Activated B cell treated with CpG ODN at 0.5 μM for 24 hours (primary cell): Measurements from ENCODE around the gene VAV1. TPM values are rescaled to one million over a fixed set of nuclear protein-coding genes. Genes with fewer than 3 reads are reported as not detected.

ENCODE experiments used
- ATAC-seq: fragments of 200-7000 bp; cut with Tn5 transposase; one replicate; pipeline ENCODE4 v1.10.0; 2021; ENCODE audit warnings: low read depth, mild to moderate bottlenecking, moderate library complexity
- CTCF ChIA-PET: fragments of 350-600 bp; sonication (Branson Sonifier 250); formaldehyde crosslinking; loops from one replicate; lab custom pipeline; 2021; ENCODE audit warnings: antibody characterized with exemption; lab: Charles Lee
- POLR2A ChIA-PET: fragments of 350-600 bp; sonication (Branson Sonifier 250); formaldehyde crosslinking; loops from one replicate; lab custom pipeline; 2021; ENCODE audit warnings: antibody characterized with exemption; lab: Charles Lee
- DNase-seq: peaks from one replicate; pipeline ENCODE4 v3.0.0; 2022
- H3K27ac Mint-ChIP-seq: one replicate; pipeline ENCODE4 v1.8.0; 2020; ENCODE audit warnings: mixed read lengths
- H3K27me3 Mint-ChIP-seq: one replicate; pipeline ENCODE4 v1.8.0; 2021; ENCODE audit warnings: mixed read lengths
- H3K36me3 Mint-ChIP-seq: one replicate; pipeline ENCODE4 v1.8.0; 2021; ENCODE audit warnings: low read depth, mixed read lengths
- H3K4me1 Mint-ChIP-seq: one replicate; pipeline ENCODE4 v1.8.0; 2021; ENCODE audit warnings: mixed read lengths
- H3K4me3 Mint-ChIP-seq: one replicate; pipeline ENCODE4 v1.8.0; 2020; ENCODE audit warnings: mild to moderate bottlenecking, mixed read lengths
- H3K9me3 Mint-ChIP-seq: one replicate; pipeline ENCODE4 v1.8.0; 2020; ENCODE audit warnings: mixed read lengths
- intact Hi-C: fragments of 100-400 bp; cut with micrococcal nuclease; formaldehyde crosslinking; loops from one replicate; pipeline ENCODE4 v1.15.1; 2024
- total RNA-seq: library from RNA; stranded (reverse); gene quantifications from 2 replicates; pipeline ENCODE4 v1.2.3, GENCODE V29; 2022
- TF ChIP-seq, protein P1 (sequence below): fragments of 200-600 bp; IDR thresholded peaks from one replicate; pipeline ENCODE4 v1.8.0; 2022; ENCODE audit warnings: antibody characterized with exemption, mild to moderate bottlenecking

VAV1 gene
- total RNA-seq, 1 donor from 2014 or later, result 121 TPM

- no peak overlapping the region for H3K4me3 Mint-ChIP-seq
- DNase-seq (no peak), ATAC-seq (no peak)
- H3K27ac Mint-ChIP-seq, result peak overlapping the region; percentile 76
- ChIA-PET CTCF (interaction anchor here (1.3 kb wide), 1 partner anchor 68 kb away, joined by 6 read pairs; no protein-coding TSS in a partner anchor), POLR2A (interaction anchor here (10.6 kb wide), 1 partner anchor 35 kb away, joined by 333 read pairs; the partner anchor contains the start of genes SH2D3A and VAV1)
- H3K4me1 Mint-ChIP-seq, result peaks cover 60% of the 10 kb centered on the region
- H3K9me3 Mint-ChIP-seq, result no peaks in the 10 kb centered on the region
- no peaks in the 10 kb centered on the region for H3K27me3 Mint-ChIP-seq
- H3K36me3 Mint-ChIP-seq, result peaks cover 19% of the 10 kb centered on the region
- intact Hi-C loops, result no loop called here
- TF ChIP-seq, protein P1, sequence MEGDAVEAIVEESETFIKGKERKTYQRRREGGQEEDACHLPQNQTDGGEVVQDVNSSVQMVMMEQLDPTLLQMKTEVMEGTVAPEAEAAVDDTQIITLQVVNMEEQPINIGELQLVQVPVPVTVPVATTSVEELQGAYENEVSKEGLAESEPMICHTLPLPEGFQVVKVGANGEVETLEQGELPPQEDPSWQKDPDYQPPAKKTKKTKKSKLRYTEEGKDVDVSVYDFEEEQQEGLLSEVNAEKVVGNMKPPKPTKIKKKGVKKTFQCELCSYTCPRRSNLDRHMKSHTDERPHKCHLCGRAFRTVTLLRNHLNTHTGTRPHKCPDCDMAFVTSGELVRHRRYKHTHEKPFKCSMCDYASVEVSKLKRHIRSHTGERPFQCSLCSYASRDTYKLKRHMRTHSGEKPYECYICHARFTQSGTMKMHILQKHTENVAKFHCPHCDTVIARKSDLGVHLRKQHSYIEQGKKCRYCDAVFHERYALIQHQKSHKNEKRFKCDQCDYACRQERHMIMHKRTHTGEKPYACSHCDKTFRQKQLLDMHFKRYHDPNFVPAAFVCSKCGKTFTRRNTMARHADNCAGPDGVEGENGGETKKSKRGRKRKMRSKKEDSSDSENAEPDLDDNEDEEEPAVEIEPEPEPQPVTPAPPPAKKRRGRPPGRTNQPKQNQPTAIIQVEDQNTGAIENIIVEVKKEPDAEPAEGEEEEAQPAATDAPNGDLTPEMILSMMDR, result no peak
Measured at GRCh38 chr19:6806488-6806887, 34.0 kb downstream of the VAV1 start.

DNA sequence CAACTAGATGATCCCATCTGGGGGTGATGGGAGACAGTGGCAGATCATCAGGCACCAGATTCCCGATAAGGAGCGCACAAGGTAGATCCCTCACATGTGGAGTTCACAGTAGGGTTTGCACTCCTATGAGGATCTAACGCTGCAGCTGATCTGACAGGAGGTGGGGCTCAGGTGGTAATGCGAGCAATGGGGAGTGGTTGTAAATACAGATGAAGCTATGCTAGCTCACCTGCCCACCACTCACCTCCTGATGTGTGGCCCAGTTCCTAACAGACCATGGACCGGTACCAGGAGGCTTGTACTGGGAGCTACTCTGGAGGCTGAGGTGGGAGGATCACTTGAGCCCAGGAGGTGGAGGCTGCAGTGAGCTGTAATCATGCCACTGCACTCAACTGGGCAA is 34.8 kb downstream of the VAV1 start:
- H3K36me3 Mint-ChIP-seq, result peaks cover 23% of the 10 kb centered on the region
- no peak for DNase-seq
- TF ChIP-seq, protein P1, result no peak
- ChIA-PET POLR2A (interaction anchor here (1.2 to 10.6 kb wide), 2 partner anchors 36 to 70 kb away, joined by 5 to 333 read pairs; partner anchors contain the start of genes GPR108, SH2D3A and VAV1), CTCF (interaction anchor here (1.3 kb wide), 1 partner anchor 69 kb away, joined by 6 read pairs; no protein-coding TSS in a partner anchor)
- intact Hi-C loops, result no loop called here
- no peak overlapping the region for H3K4me3 Mint-ChIP-seq
- peaks cover 3% of the 10 kb centered on the region for H3K9me3 Mint-ChIP-seq
- H3K27me3 Mint-ChIP-seq, result no peaks in the 10 kb centered on the region
- ATAC-seq, result no peak
- peaks cover 62% of the 10 kb centered on the region for H3K4me1 Mint-ChIP-seq
- H3K27ac Mint-ChIP-seq, result no peak overlapping the region

DNA sequence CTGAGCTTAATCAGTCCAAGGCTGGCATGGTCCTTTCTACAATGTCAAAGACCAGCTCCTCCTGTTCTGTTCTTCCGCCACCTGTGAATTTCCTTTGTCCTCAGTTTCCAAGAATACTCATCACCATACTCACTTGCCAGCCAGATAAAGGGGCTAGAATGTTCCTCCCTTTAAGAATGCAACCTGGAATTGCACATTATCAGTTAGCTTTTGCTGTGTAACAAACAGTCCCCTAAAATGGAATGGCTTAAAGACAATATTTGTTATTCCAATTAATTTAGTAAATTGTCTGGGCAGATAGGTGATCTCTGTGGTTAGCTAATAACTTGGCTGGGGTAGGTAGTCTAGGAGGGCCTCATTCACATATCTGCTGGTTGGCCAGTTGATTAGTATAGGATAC is 36.0 kb downstream of the VAV1 start:
- DNase-seq, result no peak
- CTCF ChIA-PET, result no interaction called here
- intact Hi-C loops, result no loop called here
- Mint-ChIP-seq H3K4me1 (peaks cover 62% of the 10 kb centered on the region), H3K27me3 (no peaks in the 10 kb centered on the region), H3K9me3 (peaks cover 3% of the 10 kb centered on the region), H3K27ac (no peak overlapping the region), H3K4me3 (no peak overlapping the region), H3K36me3 (peaks cover 23% of the 10 kb centered on the region)
- ATAC-seq, result no peak
- TF ChIP-seq, protein P1, result no peak
- POLR2A ChIA-PET, result interaction anchor here (1.2 kb wide), 1 partner anchor 71 kb away, joined by 5 read pairs; the partner anchor contains the start of gene GPR108

GRCh38 chr19:6809262-6809661 is 36.8 kb downstream of the VAV1 start:
- H3K4me1 Mint-ChIP-seq, result peaks cover 62% of the 10 kb centered on the region
- peak overlapping the region; percentile 37 for H3K27ac Mint-ChIP-seq
- H3K4me3 Mint-ChIP-seq, result no peak overlapping the region
- no peak for ATAC-seq
- peaks cover 24% of the 10 kb centered on the region for H3K36me3 Mint-ChIP-seq
- ChIA-PET POLR2A (interaction anchor here (0.8 to 0.9 kb wide), 2 partner anchors 13 to 71 kb away, joined by 3 to 4 read pairs; partner anchors contain the start of gene GPR108), CTCF (no interaction called here)
- TF ChIP-seq, protein P1, result no peak
- intact Hi-C loops, result no loop called here
- H3K9me3 Mint-ChIP-seq, result peaks cover 3% of the 10 kb centered on the region
- DNase-seq, result no peak
- no peaks in the 10 kb centered on the region for H3K27me3 Mint-ChIP-seq

DNA sequence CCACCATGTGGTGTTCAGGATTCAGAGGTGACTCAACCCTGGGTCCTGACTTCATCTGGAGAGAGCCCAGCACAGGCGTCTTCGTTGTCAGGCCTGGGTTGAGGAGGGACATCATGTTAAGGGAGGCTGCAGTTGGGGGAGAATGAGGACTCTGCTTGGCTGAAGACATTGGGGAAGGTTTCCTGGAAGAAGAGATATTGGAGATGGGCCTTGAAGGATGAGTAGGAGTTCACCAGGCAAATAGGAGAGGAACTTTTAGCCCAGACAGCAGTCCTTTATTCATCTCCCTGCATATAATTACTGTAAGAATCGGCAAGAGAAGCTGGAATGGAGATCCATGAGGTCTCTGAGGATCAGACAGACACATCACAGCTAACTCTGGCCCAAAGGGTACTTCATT is 38.9 kb downstream of the VAV1 start:
- Mint-ChIP-seq H3K27ac (peak overlapping the region; percentile 33), H3K36me3 (peaks cover 36% of the 10 kb centered on the region), H3K9me3 (peaks cover 3% of the 10 kb centered on the region), H3K4me3 (no peak overlapping the region), H3K4me1 (peaks cover 62% of the 10 kb centered on the region), H3K27me3 (no peaks in the 10 kb centered on the region)
- ChIA-PET CTCF (interaction anchor here (1.3 kb wide), 1 partner anchor 8 kb away, joined by 3 read pairs; no protein-coding TSS in a partner anchor), POLR2A (interaction anchor here (1.4 kb wide), 1 partner anchor 11 kb away, joined by 7 read pairs; no protein-coding TSS in a partner anchor)
- TF ChIP-seq, protein P1, result no peak
- intact Hi-C loops, result no loop called here
- ATAC-seq (no peak), DNase-seq (no peak)
